Upper lobe of left lung (tissue), 6 donors: ENCODE data around the gene ECI1. TPM values are rescaled to one million over a fixed set of nuclear protein-coding genes. Genes with fewer than 3 reads are reported as not detected.

Experiments used
- ATAC-seq, 2 donors: fragments of 200-7000 bp; cut with Tn5 transposase; one replicate each; pipeline ENCODE4 v1.9.1; 2022; ENCODE audit warnings: mild to moderate bottlenecking in 2 of 2, moderate library complexity in 2 of 2; ENCODE audit not compliant: low FRiP score in 2 of 2
- DNase-seq, 2 donors: peaks; one replicate each; pipeline ENCODE4 v3.0.0-alpha.2; 2019 to 2020
- H3K27ac ChIP-seq, 4 donors: fragments of 200-600 bp; sonication (generic); one replicate each; pipeline ENCODE4 v1.5.1; 2016 to 2019
- H3K27me3 ChIP-seq, 4 donors: fragments of 200-600 bp; sonication (generic); one replicate each; pipeline ENCODE4 v1.5.1; 2017 to 2019
- H3K36me3 ChIP-seq, 4 donors: fragments of 200-600 bp; sonication (generic); one replicate each; pipeline ENCODE4 v1.5.1; 2016 to 2019
- H3K4me1 ChIP-seq, 4 donors: fragments of 200-600 bp; sonication (generic); one replicate each; pipeline ENCODE4 v1.5.1; 2018 to 2019
- H3K4me3 ChIP-seq, 4 donors: fragments of 200-600 bp; sonication (generic); one replicate each; pipeline ENCODE4 v1.5.1; 2017 to 2019; ENCODE audit warnings: mild to moderate bottlenecking in 2 of 4, moderate library complexity in 1 of 4
- H3K9me3 ChIP-seq, 4 donors: fragments of 200-600 bp; sonication (generic); one replicate each; pipeline ENCODE4 v1.5.1; 2018 to 2019
- CTCF ChIP-seq, 6 experiments: fragments of 450-650 bp in 4 of 6; fragments of 200-600 bp in 2 of 6; sonication (generic) in 2 of 6; IDR thresholded peaks; one replicate each; pipeline ENCODE4 v1.5.1; 2016 to 2019; ENCODE audit warnings: antibody characterized with exemption in 6 of 6
- EP300 ChIP-seq, 4 donors: sonication (generic); formaldehyde crosslinking; IDR thresholded peaks; one replicate each; pipeline ENCODE4 v1.5.1; 2017; ENCODE audit warnings: antibody characterized with exemption in 4 of 4, control low read depth in 2 of 4
- POLR2A ChIP-seq, 4 donors: fragments of 450-650 bp; IDR thresholded peaks; one replicate each; pipeline ENCODE4 v1.5.1; 2016 to 2017; ENCODE audit warnings: antibody characterized with exemption in 4 of 4, mild to moderate bottlenecking in 2 of 4
- POLR2AphosphoS5 ChIP-seq, 2 donors: sonication (generic); formaldehyde crosslinking; IDR thresholded peaks; one replicate each; pipeline ENCODE4 v1.5.1; 2017; ENCODE audit warnings: antibody characterized with exemption in 2 of 2
- WGBS, 2 donors: methylation state at CpG; one replicate each; pipeline ENCODE4 v1.1.5; 2017 to 2018; 5-methylcytosine and 5-hydroxymethylcytosine counted together
- total RNA-seq, 6 donors: library from RNA; depleted of rRNA in 4 of 6; stranded (reverse); fragments of >200 nt in 4 of 6; gene quantifications; one replicate each; pipeline versions ENCODE4 v1.1.0 to v1.2.1, GENCODE V29; 2016 to 2021
- donor health status: DM: no; HTN: no; CAD: no; lungs with moderate emphysema.
- donor health status: DM: no; HTN: yes; CAD: no; lungs with severe emphysema.

Gene ECI1
- total RNA-seq, 6 donors from 2014 or later: 48.1 to 75.5 (median 68.2) TPM

- peaks cover under 1 to 11% (median 6%) of the 10 kb centered on the region in 4 donors for H3K4me1 ChIP-seq
- WGBS, 2 donors: 87 to 88% methylated on average over 10 to 29 of the region's 29 CpGs
- peaks cover 0 to 3% (median 0%) of the 10 kb centered on the region in 4 donors for H3K27me3 ChIP-seq
- ATAC-seq (no peak), DNase-seq (peak in 1 of 2 donors; percentile 70)
- H3K36me3 ChIP-seq: peaks cover 41 to 83% (median 77%) of the 10 kb centered on the region in 4 donors
- H3K9me3 ChIP-seq: no peaks in the 10 kb centered on the region
- no peak overlapping the region for H3K4me3 ChIP-seq
- TF ChIP-seq CTCF (IDR thresholded peaks at IDR 0.05) (no peak), POLR2AphosphoS5 (IDR thresholded peaks at IDR 0.05) (no peak), EP300 (IDR thresholded peaks at IDR 0.05) (no peak), POLR2A (IDR thresholded peaks at IDR 0.05) (no peak)
- no peak overlapping the region for H3K27ac ChIP-seq
Observed at GRCh38 chr16:2231016-2231931, 20.1 kb downstream of the ECI1 start.

GRCh38 chr16:2230376-2230775 is 21.0 kb downstream of the ECI1 start:
- DNase-seq (peak in 1 of 2 donors; percentile 66), ATAC-seq (no peak)
- TF ChIP-seq POLR2A (IDR thresholded peaks at IDR 0.05): no peak
- no peak for TF ChIP-seq EP300 (IDR thresholded peaks at IDR 0.05)
- TF ChIP-seq CTCF (IDR thresholded peaks at IDR 0.05): no peak
- TF ChIP-seq POLR2AphosphoS5 (IDR thresholded peaks at IDR 0.05): no peak
- H3K36me3 ChIP-seq: peaks cover 41 to 82% (median 71%) of the 10 kb centered on the region in 4 donors
- H3K9me3 ChIP-seq: no peaks in the 10 kb centered on the region
- 79 to 88% methylated on average over 5 to 13 of the region's 13 CpGs for WGBS, 2 donors
- no peaks in the 10 kb centered on the region for H3K27me3 ChIP-seq
- H3K27ac ChIP-seq: no peak overlapping the region
- no peak overlapping the region for H3K4me3 ChIP-seq
- H3K4me1 ChIP-seq: peaks cover 0 to 12% (median 9%) of the 10 kb centered on the region in 4 donors

- Histone ChIP-seq H3K9me3 (no peaks in the 10 kb centered on the region), H3K4me3 (no peak overlapping the region), H3K27ac (no peak overlapping the region), H3K27me3 (no peaks in the 10 kb centered on the region), H3K4me1 (peaks cover 5 to 19% (median 14%) of the 10 kb centered on the region in 4 donors), H3K36me3 (peaks cover 41 to 76% (median 65%) of the 10 kb centered on the region in 4 donors)
- ATAC-seq: no peak
- TF ChIP-seq POLR2A (IDR thresholded peaks at IDR 0.05) (no peak), CTCF (IDR thresholded peaks at IDR 0.05) (no peak), POLR2AphosphoS5 (IDR thresholded peaks at IDR 0.05) (no peak), EP300 (IDR thresholded peaks at IDR 0.05) (no peak)
- WGBS, 2 donors: 90 to 94% methylated on average over 4 to 22 of the region's 23 CpGs
- DNase-seq: peak in 1 of 2 donors; percentile 72
Observed at GRCh38 chr16:2229632-2230250, 21.6 kb downstream of the ECI1 start.

GRCh38 chr16:2229091-2229490 is 22.3 kb downstream of the ECI1 start:
- H3K36me3 ChIP-seq: peaks cover 38 to 70% (median 58%) of the 10 kb centered on the region in 4 donors
- no peaks in the 10 kb centered on the region for H3K27me3 ChIP-seq
- no peak for TF ChIP-seq EP300 (IDR thresholded peaks at IDR 0.05)
- TF ChIP-seq CTCF (IDR thresholded peaks at IDR 0.05): no peak
- TF ChIP-seq POLR2AphosphoS5 (IDR thresholded peaks at IDR 0.05): no peak
- TF ChIP-seq POLR2A (IDR thresholded peaks at IDR 0.05): no peak
- no peak for ATAC-seq
- no peaks in the 10 kb centered on the region for H3K9me3 ChIP-seq
- 73 to 77% methylated on average over 2 to 12 of the region's 12 CpGs for WGBS, 2 donors
- DNase-seq: peak in 1 of 2 donors; percentile 73
- H3K4me3 ChIP-seq: no peak overlapping the region
- H3K4me1 ChIP-seq: peaks cover 12 to 25% (median 20%) of the 10 kb centered on the region in 4 donors
- no peak overlapping the region for H3K27ac ChIP-seq
